ENCODE data around the gene LMTK2.

DNA sequence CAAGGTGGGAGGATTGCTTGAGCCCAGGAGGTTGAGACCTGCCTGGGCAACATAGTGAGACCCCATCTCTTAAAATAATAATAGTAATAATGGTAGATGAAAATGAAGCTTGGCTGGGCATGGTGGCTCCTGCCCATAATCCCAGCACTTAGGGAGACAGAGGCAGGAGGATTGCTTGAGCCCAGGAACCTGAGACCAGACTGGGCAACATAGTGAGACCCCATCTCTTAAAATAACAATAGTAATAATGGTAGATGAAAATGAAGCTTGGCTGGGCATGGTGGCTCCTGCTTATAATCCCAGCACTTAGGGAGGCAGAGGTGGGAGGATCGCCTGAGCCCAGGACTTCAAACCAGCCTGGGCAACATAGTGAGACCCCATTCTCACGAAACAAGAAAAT lies 49.5 kb upstream of the LMTK2 start:
- TF ChIP-seq, protein P1, sequence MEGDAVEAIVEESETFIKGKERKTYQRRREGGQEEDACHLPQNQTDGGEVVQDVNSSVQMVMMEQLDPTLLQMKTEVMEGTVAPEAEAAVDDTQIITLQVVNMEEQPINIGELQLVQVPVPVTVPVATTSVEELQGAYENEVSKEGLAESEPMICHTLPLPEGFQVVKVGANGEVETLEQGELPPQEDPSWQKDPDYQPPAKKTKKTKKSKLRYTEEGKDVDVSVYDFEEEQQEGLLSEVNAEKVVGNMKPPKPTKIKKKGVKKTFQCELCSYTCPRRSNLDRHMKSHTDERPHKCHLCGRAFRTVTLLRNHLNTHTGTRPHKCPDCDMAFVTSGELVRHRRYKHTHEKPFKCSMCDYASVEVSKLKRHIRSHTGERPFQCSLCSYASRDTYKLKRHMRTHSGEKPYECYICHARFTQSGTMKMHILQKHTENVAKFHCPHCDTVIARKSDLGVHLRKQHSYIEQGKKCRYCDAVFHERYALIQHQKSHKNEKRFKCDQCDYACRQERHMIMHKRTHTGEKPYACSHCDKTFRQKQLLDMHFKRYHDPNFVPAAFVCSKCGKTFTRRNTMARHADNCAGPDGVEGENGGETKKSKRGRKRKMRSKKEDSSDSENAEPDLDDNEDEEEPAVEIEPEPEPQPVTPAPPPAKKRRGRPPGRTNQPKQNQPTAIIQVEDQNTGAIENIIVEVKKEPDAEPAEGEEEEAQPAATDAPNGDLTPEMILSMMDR (IDR thresholded peaks at IDR 0.05; ENCODE audit: insufficient read depth, low read length, poor library complexity, severe bottlenecking) = no peak
- no peak for TF ChIP-seq EZH2phosphoT487 (conservative IDR thresholded peaks at IDR 0.05; ENCODE audit: low read length)

Measured in SU-DHL-6 (cell line).